C1 segment of cervical spinal cord (tissue), 14 donors: ENCODE measurements around the gene KLHL40.
"Not testable (repeated sequence)": the region's sequence is repeated elsewhere in the genome, so short reads cannot be mapped to it uniquely, and the experiment has no call there.

Experiments used
- DNase-seq, 14 donors: peaks; one replicate each; lab custom pipeline; 2025; lab: John Stamatoyannopoulos, UW

Gene KLHL40

GRCh38 chr3:42720126-42720525, 34.8 kb downstream of the KLHL40 start:
- DNase-seq: no peak

GRCh38 chr3:42721690-42722089, 36.4 kb downstream of the KLHL40 start:
- DNase-seq: peak in 8 of 14 donors; percentile 31 to 72 (median 62)

- DNase-seq: not testable (repeated sequence)
Measured at GRCh38 chr3:42722442-42722841, 37.1 kb downstream of the KLHL40 start.

GRCh38 chr3:42723219-42723618, 37.9 kb downstream of the KLHL40 start:
- DNase-seq: no peak

GRCh38 chr3:42725454-42725853, 40.1 kb downstream of the KLHL40 start:
- DNase-seq: peak in 5 of 14 donors; percentile 30 to 38 (median 32)

- peak in 4 of 14 donors; percentile 32 to 53 (median 46) for DNase-seq
Measured at GRCh38 chr3:42728056-42728455, 42.7 kb downstream of the KLHL40 start.

GRCh38 chr3:42728668-42729364, 43.5 kb downstream of the KLHL40 start:
- no peak for DNase-seq

GRCh38 chr3:42729404-42730145, 44.2 kb downstream of the KLHL40 start:
- peak in 2 of 14 donors; percentile 30 to 49 for DNase-seq

- DNase-seq: no peak
Measured at GRCh38 chr3:42730294-42730693, 45.0 kb downstream of the KLHL40 start.

GRCh38 chr3:42730706-42731420, 45.5 kb downstream of the KLHL40 start:
- no peak for DNase-seq

GRCh38 chr3:42731476-42732195, 46.3 kb downstream of the KLHL40 start:
- DNase-seq: no peak

GRCh38 chr3:42732196-42732828, 47.0 kb downstream of the KLHL40 start:
- DNase-seq: peak in 12 of 14 donors; percentile 14 to 87 (median 80)

GRCh38 chr3:42732829-42733459, 47.6 kb downstream of the KLHL40 start:
- peak in 4 of 14 donors; percentile 43 to 76 (median 70) for DNase-seq

GRCh38 chr3:42733501-42734262, 48.3 kb downstream of the KLHL40 start:
- peak in 11 of 14 donors; percentile 35 to 88 (median 74) for DNase-seq

GRCh38 chr3:42734263-42734860, 49.0 kb downstream of the KLHL40 start:
- DNase-seq: peak in 2 of 14 donors; percentile 54 to 59

GRCh38 chr3:42735019-42735418, 49.7 kb downstream of the KLHL40 start:
- DNase-seq: no peak

- no peak for DNase-seq
Measured at GRCh38 chr3:42735615-42736014, 50.3 kb downstream of the KLHL40 start.

GRCh38 chr3:42736081-42736480, 50.7 kb downstream of the KLHL40 start:
- DNase-seq: no peak

- DNase-seq: no peak
Measured at GRCh38 chr3:42736531-42736930, 51.2 kb downstream of the KLHL40 start.
